ENCODE results near the gene CCDC138.

DNA sequence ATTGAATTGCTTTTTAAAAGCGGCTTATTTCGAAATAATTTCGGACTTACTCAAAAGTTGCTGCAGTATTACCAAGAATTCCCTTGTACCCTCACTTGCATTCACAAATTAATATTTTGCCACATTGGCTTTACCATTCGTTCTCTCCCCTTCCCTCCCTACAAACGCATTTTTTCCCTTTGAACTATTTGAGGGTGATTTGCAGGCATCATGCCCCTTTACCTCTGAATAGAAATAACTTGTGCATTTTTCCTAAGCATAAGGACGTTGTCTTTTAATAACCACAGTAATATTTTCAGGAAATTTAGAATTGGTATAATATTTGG, 608 bp downstream of the CCDC138 start:
- TF ChIP-seq EZH2 (IDR thresholded peaks at IDR 0.05; ENCODE audit: insufficient read depth, low read length), result no peak
- TF ChIP-seq, protein P1, sequence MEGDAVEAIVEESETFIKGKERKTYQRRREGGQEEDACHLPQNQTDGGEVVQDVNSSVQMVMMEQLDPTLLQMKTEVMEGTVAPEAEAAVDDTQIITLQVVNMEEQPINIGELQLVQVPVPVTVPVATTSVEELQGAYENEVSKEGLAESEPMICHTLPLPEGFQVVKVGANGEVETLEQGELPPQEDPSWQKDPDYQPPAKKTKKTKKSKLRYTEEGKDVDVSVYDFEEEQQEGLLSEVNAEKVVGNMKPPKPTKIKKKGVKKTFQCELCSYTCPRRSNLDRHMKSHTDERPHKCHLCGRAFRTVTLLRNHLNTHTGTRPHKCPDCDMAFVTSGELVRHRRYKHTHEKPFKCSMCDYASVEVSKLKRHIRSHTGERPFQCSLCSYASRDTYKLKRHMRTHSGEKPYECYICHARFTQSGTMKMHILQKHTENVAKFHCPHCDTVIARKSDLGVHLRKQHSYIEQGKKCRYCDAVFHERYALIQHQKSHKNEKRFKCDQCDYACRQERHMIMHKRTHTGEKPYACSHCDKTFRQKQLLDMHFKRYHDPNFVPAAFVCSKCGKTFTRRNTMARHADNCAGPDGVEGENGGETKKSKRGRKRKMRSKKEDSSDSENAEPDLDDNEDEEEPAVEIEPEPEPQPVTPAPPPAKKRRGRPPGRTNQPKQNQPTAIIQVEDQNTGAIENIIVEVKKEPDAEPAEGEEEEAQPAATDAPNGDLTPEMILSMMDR (IDR thresholded peaks at IDR 0.05; ENCODE audit: insufficient read depth, low read depth, low read length), result no peak

Data from astrocyte (in vitro differentiated cells and primary cell).